HCT116 (cell line): ENCODE measurements around the gene BRINP1. TPM values are rescaled to one million over a fixed set of nuclear protein-coding genes. Genes with fewer than 3 reads are reported as not detected.

Experiments
- ATAC-seq: fragments of 200-7000 bp; cut with Tn5 transposase; 2 replicates; pipeline ENCODE4 v1.9.1; 2020; ENCODE audit warnings: mild to moderate bottlenecking, moderate library complexity
- BruUV-seq: library from RNA; stranded (reverse); fragments of 400-500 nt; replicated peaks from 2 replicates; lab custom pipeline; 2021; lab: Mats Ljungman, UMichigan
- CTCF ChIA-PET: fragments of 300-600 bp; sonication (Branson Sonifier 250); formaldehyde crosslinking; loops from one replicate; lab custom pipeline; 2021; ENCODE audit warnings: antibody characterized with exemption; lab: Charles Lee
- POLR2A ChIA-PET: fragments of 300-600, 350-600 bp; sonication (Branson Sonifier 250); formaldehyde crosslinking; loops from one replicate; lab custom pipeline; 2021; ENCODE audit warnings: antibody characterized with exemption; lab: Charles Lee
- RAD21 ChIA-PET, 2 experiments: fragments of 300-600 bp; sonication (Branson Sonifier 250); formaldehyde crosslinking; loops; one replicate each; lab custom pipeline; 2023; ENCODE audit warnings: low total read pairs in 2 of 2; ENCODE audit not compliant: uncharacterized antibody in 2 of 2, unreplicated experiment in 2 of 2, low non-redundant PET in 1 of 2; lab: Charles Lee
- DNase-seq: peaks from one replicate; pipeline ENCODE4 v3.0.0-alpha.2; 2010; ENCODE audit warnings: low read depth, low spot score
- H2AFZ ChIP-seq: fragments of 200-600 bp; shearing (Covaris generic), sonication (generic); 2 replicates; pipeline ENCODE4 v1.6.1; 2017; ENCODE audit warnings: low read depth, mixed run types, mixed read lengths, antibody characterized with exemption, low read length; ENCODE audit not compliant: poor library complexity, severe bottlenecking
- H3K27ac ChIP-seq: 2 replicates; pipeline ENCODE4 v1.5.1; 2012; ENCODE audit warnings: low read depth, low read length
- H3K27me3 ChIP-seq: fragments of 200-600 bp; sonication (generic); 2 replicates; pipeline ENCODE4 v1.6.1; 2016; ENCODE audit warnings: mixed run types, low read length, mixed read lengths; ENCODE audit not compliant: insufficient read depth
- H3K36me3 ChIP-seq, 2 experiments: fragments of 200-500 bp in 1 of 2; fragments of 200-600 bp in 1 of 2; sonication (Bioruptor generic) in 1 of 2; sonication (generic) in 1 of 2; 2 replicates each; pipeline versions ENCODE4 v1.5.1 to v1.6.1; 2014 to 2016; ENCODE audit warnings: low read length in 2 of 2, inconsistent platforms in 1 of 2, mixed read lengths in 1 of 2, mixed run types in 1 of 2; ENCODE audit not compliant: insufficient read depth in 2 of 2, control insufficient read depth in 1 of 2
- H3K4me1 ChIP-seq, 2 experiments: fragments of 200-600 bp in 1 of 2; sonication (generic) in 1 of 2; 2 replicates each; pipeline versions ENCODE4 v1.5.1 to v1.6.1; 2012 to 2017; ENCODE audit warnings: low read length in 2 of 2, inconsistent platforms in 1 of 2, mild to moderate bottlenecking in 1 of 2, mixed read lengths in 1 of 2, mixed run types in 1 of 2, moderate library complexity in 1 of 2; ENCODE audit not compliant: insufficient read depth in 2 of 2, control insufficient read depth in 1 of 2
- H3K4me2 ChIP-seq: fragments of 200-600 bp; sonication (generic); 2 replicates; pipeline ENCODE4 v1.6.1; 2017; ENCODE audit warnings: mixed run types, low read length, mixed read lengths
- H3K4me3 ChIP-seq, 2 experiments: fragments of 200-600 bp in 1 of 2; sonication (generic) in 1 of 2; replicated peaks in 1 of 2; 2 replicates each; pipeline ENCODE4 v1.5.1; 2011 to 2016; ENCODE audit warnings: low read length in 2 of 2, control low read depth in 1 of 2, low read depth in 1 of 2, mild to moderate bottlenecking in 1 of 2, mixed read lengths in 1 of 2, mixed run types in 1 of 2
- H3K79me2 ChIP-seq: fragments of 200-600 bp; sonication (generic); 2 replicates; pipeline ENCODE4 v1.6.1; 2017; ENCODE audit warnings: mild to moderate bottlenecking, mixed run types, low read length, moderate library complexity, mixed read lengths; ENCODE audit not compliant: insufficient read depth
- H3K9ac ChIP-seq: fragments of 200-600 bp; sonication (generic); 2 replicates; pipeline ENCODE4 v1.6.1; 2016; ENCODE audit warnings: low read length, mixed read lengths
- H3K9me2 ChIP-seq: fragments of 200-600 bp; sonication (generic), shearing (Covaris generic); 2 replicates; pipeline ENCODE4 v1.6.1; 2017; ENCODE audit warnings: mixed run types, mild to moderate bottlenecking, moderate library complexity; ENCODE audit not compliant: insufficient read depth
- H3K9me3 ChIP-seq, 2 experiments: fragments of 200-500 bp in 1 of 2; fragments of 200-600 bp in 1 of 2; sonication (Bioruptor generic) in 1 of 2; sonication (generic) in 1 of 2; 2 replicates each; pipeline ENCODE4 v1.6.1; 2014 to 2017; ENCODE audit warnings: low read length in 2 of 2, mixed read lengths in 2 of 2, inconsistent platforms in 1 of 2, low read depth in 1 of 2, mild to moderate bottlenecking in 1 of 2, mixed run types in 1 of 2, moderate library complexity in 1 of 2; ENCODE audit not compliant: control insufficient read depth in 1 of 2, insufficient read depth in 1 of 2
- H4K20me1 ChIP-seq: fragments of 200-600 bp; sonication (generic), shearing (Covaris generic); 2 replicates; pipeline ENCODE4 v1.6.1; 2017; ENCODE audit warnings: mixed run types, mild to moderate bottlenecking, moderate library complexity; ENCODE audit not compliant: insufficient read depth
- ATF3 ChIP-seq: IDR thresholded peaks from 2 replicates; pipeline ENCODE4 v1.6.1; 2012
- CBX3 ChIP-seq: IDR thresholded peaks from 2 replicates; pipeline ENCODE4 v1.6.1; 2012; ENCODE audit warnings: low read depth
- CEBPB ChIP-seq: IDR thresholded peaks from 2 replicates; pipeline ENCODE4 v1.6.1; 2012; ENCODE audit warnings: low read depth
- CTCF ChIP-seq, 3 experiments: fragments of 200-600 bp in 1 of 3; sonication (generic) in 1 of 3; IDR thresholded peaks in 2 of 3; conservative IDR thresholded peaks in 1 of 3; 2 replicates each; pipeline ENCODE4 v1.5.1; 2012 to 2017; ENCODE audit warnings: low read depth in 2 of 3, low read length in 2 of 3, antibody characterized with exemption in 1 of 3, borderline replicate concordance in 1 of 3, control low read depth in 1 of 3, mild to moderate bottlenecking in 1 of 3, mixed read lengths in 1 of 3, mixed run types in 1 of 3, moderate library complexity in 1 of 3; ENCODE audit not compliant: insufficient read depth in 1 of 3
- EGR1 ChIP-seq: IDR thresholded peaks from 2 replicates; pipeline ENCODE4 v1.6.1; 2012; ENCODE audit warnings: low read depth
- ELF1 ChIP-seq: IDR thresholded peaks from 2 replicates; pipeline ENCODE4 v1.6.1; 2012; ENCODE audit warnings: low read depth, borderline replicate concordance
- EZH2 ChIP-seq: fragments of 200-600 bp; sonication (generic); IDR thresholded peaks from 2 replicates; pipeline ENCODE4 v1.6.1; 2017; ENCODE audit warnings: antibody characterized with exemption, mixed run types
- EZH2phosphoT487 ChIP-seq: fragments of 200-600 bp; IDR thresholded peaks from 2 replicates; pipeline ENCODE4 v1.6.1; 2018; ENCODE audit warnings: antibody characterized with exemption, borderline replicate concordance
- JUND ChIP-seq: IDR thresholded peaks from 2 replicates; pipeline ENCODE4 v1.6.1; 2012
- MAX ChIP-seq: IDR thresholded peaks from 2 replicates; pipeline ENCODE4 v1.6.1; 2012
- POLR2AphosphoS5 ChIP-seq: IDR thresholded peaks from 2 replicates; pipeline ENCODE4 v1.6.1; 2011; ENCODE audit warnings: mild to moderate bottlenecking, low read depth, low read length, moderate library complexity
- RAD21 ChIP-seq: IDR thresholded peaks from 2 replicates; pipeline ENCODE4 v1.6.1; 2012; ENCODE audit warnings: low read depth, mild to moderate bottlenecking
- REST ChIP-seq: IDR thresholded peaks from 2 replicates; pipeline ENCODE4 v1.6.1; 2012; ENCODE audit warnings: low read depth
- SP1 ChIP-seq: IDR thresholded peaks from 2 replicates; pipeline ENCODE4 v1.6.1; 2012; ENCODE audit warnings: low read depth
- SRF ChIP-seq: IDR thresholded peaks from 2 replicates; pipeline ENCODE4 v1.6.1; 2012; ENCODE audit warnings: low read depth
- TCF7L2 ChIP-seq: IDR thresholded peaks from 2 replicates; pipeline ENCODE4 v1.7.0; 2011; ENCODE audit warnings: borderline replicate concordance, inconsistent platforms; ENCODE audit not compliant: insufficient read depth, insufficient read length; ENCODE audit errors: extremely low read depth
- ZBTB33 ChIP-seq: IDR thresholded peaks from 2 replicates; pipeline ENCODE4 v1.6.1; 2011; ENCODE audit warnings: mild to moderate bottlenecking, low read length, moderate library complexity; ENCODE audit not compliant: insufficient replicate concordance; ENCODE audit errors: extremely low read depth
- ZFX ChIP-seq: fragments of 450-650 bp; IDR thresholded peaks from 2 replicates; pipeline ENCODE4 v1.6.1; 2017
- ZNF274 ChIP-seq: fragments of 200-500 bp; sonication (Bioruptor generic); IDR thresholded peaks from 2 replicates; pipeline ENCODE4 v1.6.1; 2014; ENCODE audit warnings: mild to moderate bottlenecking, low read depth, low read length, inconsistent platforms
- intact Hi-C: fragments of 100-400 bp; cut with micrococcal nuclease; formaldehyde crosslinking; loops from 2 replicates; pipeline ENCODE4 v1.10.0; 2022
- total RNA-seq: library from RNA; stranded (reverse); gene quantifications from one replicate; pipeline ENCODE4 v1.2.1, GENCODE V29; 2021; ENCODE audit not compliant: unreplicated experiment

BRINP1 gene
- total RNA-seq, 1 experiment from 2014 or later, result not detected

GRCh38 chr9:119278171-119278570, 91.1 kb downstream of the BRINP1 start:
- CTCF ChIA-PET, result no interaction called here
- H3K9me2 ChIP-seq, result no peaks in the 10 kb centered on the region

More at GRCh38 chr9:119278171-119278570, 91.1 kb downstream of the BRINP1 start:
- no peak for DNase-seq
- H3K36me3 ChIP-seq, result no peaks in the 10 kb centered on the region
- TF ChIP-seq ATF3 (no peak), POLR2AphosphoS5 (no peak), CBX3 (no peak), TCF7L2 (no peak), EZH2phosphoT487 (no peak), ZBTB33 (no peak), SP1 (no peak), MAX (no peak), JUND (no peak), ZNF274 (no peak), SRF (no peak), REST (no peak), CTCF (IDR thresholded peaks at IDR 0.05 in 2 of 3, conservative IDR thresholded peaks at IDR 0.05 in 1 of 3; ENCODE audit: borderline replicate concordance in 1 of 3, insufficient read depth in 1 of 3, low read depth in 2 of 3, low read length in 2 of 3) (no peak), EZH2 (no peak), ELF1 (no peak), CEBPB (no peak), EGR1 (no peak), ZFX (no peak), RAD21 (no peak)
- TF ChIP-seq, all 23 proteins: peak for 0
- intact Hi-C loops, result no loop called here
- POLR2A ChIA-PET, result no interaction called here
- Histone ChIP-seq H3K4me2 (no peak overlapping the region), H3K27me3 (no peaks in the 10 kb centered on the region), H3K9me3 (peaks cover 0 to 17% of the 10 kb centered on the region in 2 experiments; a peak in 2 of 4 replicates), H3K9ac (no peak overlapping the region), H3K79me2 (no peaks in the 10 kb centered on the region), H3K4me3 (no peak overlapping the region), H3K4me1 (no peaks in the 10 kb centered on the region), H2AFZ (no peak overlapping the region), H3K27ac (no peak overlapping the region), H4K20me1 (no peaks in the 10 kb centered on the region)
- ATAC-seq, result no peak
- RAD21 ChIA-PET, result no interaction called here
- no TSS peak for BruUV-seq
